22Rv1 (cell line): ENCODE results near the gene ANXA4.

Source experiments
- ZFX ChIP-seq: fragments of 450-650 bp; IDR thresholded peaks from 2 replicates; pipeline ENCODE4 v1.6.1; 2017; ENCODE audit warnings: antibody characterized with exemption, borderline replicate concordance
- TF ChIP-seq, protein P1 (sequence below): fragments of 450-650 bp; IDR thresholded peaks from 2 replicates; pipeline ENCODE4 v1.5.1; 2017; ENCODE audit warnings: mild to moderate bottlenecking

DNA sequence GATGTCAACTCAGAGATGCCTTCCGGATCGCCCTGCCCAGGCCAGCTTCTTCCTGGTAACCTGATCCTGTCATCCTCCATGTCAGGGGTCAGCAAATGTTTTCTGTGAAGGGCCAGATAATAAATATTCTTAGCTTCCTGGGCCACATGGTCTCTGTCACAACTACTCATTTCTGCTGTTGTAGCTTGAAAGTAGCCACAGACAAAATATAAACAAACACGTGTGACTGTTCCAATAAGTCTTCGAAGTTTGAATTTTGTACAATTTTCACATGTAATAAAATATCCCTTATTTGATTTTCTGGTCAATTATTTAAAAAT, 35.8 kb downstream of the ANXA4 start:
- TF ChIP-seq, protein P1, sequence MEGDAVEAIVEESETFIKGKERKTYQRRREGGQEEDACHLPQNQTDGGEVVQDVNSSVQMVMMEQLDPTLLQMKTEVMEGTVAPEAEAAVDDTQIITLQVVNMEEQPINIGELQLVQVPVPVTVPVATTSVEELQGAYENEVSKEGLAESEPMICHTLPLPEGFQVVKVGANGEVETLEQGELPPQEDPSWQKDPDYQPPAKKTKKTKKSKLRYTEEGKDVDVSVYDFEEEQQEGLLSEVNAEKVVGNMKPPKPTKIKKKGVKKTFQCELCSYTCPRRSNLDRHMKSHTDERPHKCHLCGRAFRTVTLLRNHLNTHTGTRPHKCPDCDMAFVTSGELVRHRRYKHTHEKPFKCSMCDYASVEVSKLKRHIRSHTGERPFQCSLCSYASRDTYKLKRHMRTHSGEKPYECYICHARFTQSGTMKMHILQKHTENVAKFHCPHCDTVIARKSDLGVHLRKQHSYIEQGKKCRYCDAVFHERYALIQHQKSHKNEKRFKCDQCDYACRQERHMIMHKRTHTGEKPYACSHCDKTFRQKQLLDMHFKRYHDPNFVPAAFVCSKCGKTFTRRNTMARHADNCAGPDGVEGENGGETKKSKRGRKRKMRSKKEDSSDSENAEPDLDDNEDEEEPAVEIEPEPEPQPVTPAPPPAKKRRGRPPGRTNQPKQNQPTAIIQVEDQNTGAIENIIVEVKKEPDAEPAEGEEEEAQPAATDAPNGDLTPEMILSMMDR = no peak
- TF ChIP-seq ZFX = no peak
